H9 (cell line): ENCODE measurements around the gene HECA. TPM values are rescaled to one million over a fixed set of nuclear protein-coding genes. Genes with fewer than 3 reads are reported as not detected.
"Not testable (repeated sequence)": the region's sequence is repeated elsewhere in the genome, so short reads cannot be mapped to it uniquely, and the experiment has no call there.

ENCODE experiments used
- DNase-seq: peaks from one replicate; pipeline ENCODE4 v3.0.0-alpha.2; 2017
- H2AFZ ChIP-seq: one replicate; pipeline ENCODE4 v1.6.1; 2013; ENCODE audit warnings: mild to moderate bottlenecking, low read length, control low read depth, moderate library complexity
- H2AK5ac ChIP-seq: 2 replicates; pipeline ENCODE4 v1.6.1; 2013; ENCODE audit warnings: low read length, control low read depth, mixed read lengths; ENCODE audit not compliant: insufficient read length
- H2BK120ac ChIP-seq: one replicate; pipeline ENCODE4 v1.6.1; 2013; ENCODE audit warnings: low read depth, mild to moderate bottlenecking, low read length, control low read depth, inconsistent platforms; ENCODE audit not compliant: poor library complexity, severe bottlenecking
- H2BK12ac ChIP-seq: 2 replicates; pipeline ENCODE4 v1.6.1; 2013; ENCODE audit warnings: low read length, control low read depth, mixed read lengths, low read depth; ENCODE audit not compliant: insufficient read length
- H2BK15ac ChIP-seq: 2 replicates; pipeline ENCODE4 v1.6.1; 2013; ENCODE audit warnings: low read depth, low read length, control low read depth
- H2BK20ac ChIP-seq: one replicate; pipeline ENCODE4 v1.6.1; 2013; ENCODE audit warnings: low read depth, mild to moderate bottlenecking, low read length, control low read depth, inconsistent platforms; ENCODE audit not compliant: poor library complexity, severe bottlenecking
- H2BK5ac ChIP-seq: 2 replicates; pipeline ENCODE4 v1.6.1; 2013; ENCODE audit warnings: low read length, control low read depth, mixed read lengths; ENCODE audit not compliant: insufficient read length
- H3K14ac ChIP-seq: 2 replicates; pipeline ENCODE4 v1.6.1; 2013; ENCODE audit warnings: low read length, control low read depth; ENCODE audit not compliant: insufficient read depth
- H3K18ac ChIP-seq: 2 replicates; pipeline ENCODE4 v1.6.1; 2013; ENCODE audit warnings: low read depth, mild to moderate bottlenecking, mixed read lengths, low read length, control low read depth; ENCODE audit not compliant: insufficient read length
- H3K23ac ChIP-seq: 2 replicates; pipeline ENCODE4 v1.6.1; 2013; ENCODE audit warnings: low read length, control low read depth, mixed read lengths, low read depth; ENCODE audit not compliant: insufficient read length
- H3K23me2 ChIP-seq: 2 replicates; pipeline ENCODE4 v1.6.1; 2013; ENCODE audit warnings: low read depth, mild to moderate bottlenecking, mixed read lengths, low read length, control low read depth; ENCODE audit not compliant: insufficient read length, poor library complexity, severe bottlenecking
- H3K27ac ChIP-seq: 2 replicates; pipeline ENCODE4 v1.5.1; 2013; ENCODE audit warnings: low read length, control low read depth, mixed read lengths, low read depth; ENCODE audit not compliant: insufficient read length
- H3K27me3 ChIP-seq: 2 replicates; pipeline ENCODE4 v1.6.1; 2013; ENCODE audit warnings: low read length, control low read depth, inconsistent platforms; ENCODE audit not compliant: insufficient read depth
- H3K4ac ChIP-seq: 2 replicates; pipeline ENCODE4 v1.6.1; 2013; ENCODE audit warnings: low read depth, mild to moderate bottlenecking, control low read depth, inconsistent platforms, low read length, moderate library complexity
- H3K4me1 ChIP-seq: 2 replicates; pipeline ENCODE4 v1.6.1; 2013; ENCODE audit warnings: low read length, control low read depth, inconsistent platforms; ENCODE audit not compliant: insufficient read depth
- H3K4me2 ChIP-seq: 2 replicates; pipeline ENCODE4 v1.6.1; 2013; ENCODE audit warnings: low read length, control low read depth, mixed read lengths; ENCODE audit not compliant: insufficient read length, insufficient read depth
- H3K56ac ChIP-seq: 2 replicates; pipeline ENCODE4 v1.6.1; 2013; ENCODE audit warnings: low read depth, mild to moderate bottlenecking, mixed read lengths, low read length, control low read depth; ENCODE audit not compliant: insufficient read length
- H3K79me1 ChIP-seq: 2 replicates; pipeline ENCODE4 v1.6.1; 2013; ENCODE audit warnings: low read depth, mild to moderate bottlenecking, moderate library complexity, low read length, control low read depth, inconsistent platforms; ENCODE audit not compliant: insufficient read depth, poor library complexity, severe bottlenecking
- H3K79me2 ChIP-seq: 2 replicates; pipeline ENCODE4 v1.6.1; 2013; ENCODE audit warnings: low read length, control low read depth, inconsistent platforms; ENCODE audit not compliant: insufficient read depth
- H3K9ac ChIP-seq: 2 replicates; pipeline ENCODE4 v1.6.1; 2013; ENCODE audit warnings: low read length, control low read depth, mixed read lengths; ENCODE audit not compliant: insufficient read length; ENCODE audit errors: extremely low read depth
- H3K9me3 ChIP-seq: one replicate; pipeline ENCODE4 v1.6.1; 2013; ENCODE audit warnings: low read depth, low read length, inconsistent platforms; ENCODE audit not compliant: control insufficient read depth
- H3T11ph ChIP-seq: one replicate; pipeline ENCODE4 v1.6.1; 2013; ENCODE audit warnings: mild to moderate bottlenecking, low read length, control low read depth, inconsistent platforms
- H4K20me1 ChIP-seq: one replicate; pipeline ENCODE4 v1.6.1; 2013; ENCODE audit not compliant: control insufficient read depth, insufficient read length, insufficient read depth
- H4K5ac ChIP-seq: 2 replicates; pipeline ENCODE4 v1.6.1; 2013; ENCODE audit warnings: low read depth, mild to moderate bottlenecking, mixed read lengths, low read length, control low read depth; ENCODE audit not compliant: insufficient read length
- H4K8ac ChIP-seq: replicated peaks from 2 replicates; pipeline ENCODE4 v1.6.1; 2013; ENCODE audit warnings: low read length, control low read depth, mixed read lengths, low read depth; ENCODE audit not compliant: insufficient read length
- H4K91ac ChIP-seq: 2 replicates; pipeline ENCODE4 v1.6.1; 2013; ENCODE audit warnings: low read depth, mild to moderate bottlenecking, moderate library complexity, mixed read lengths, low read length, control low read depth; ENCODE audit not compliant: insufficient read length
- H3K27ac Mint-ChIP-seq, 3 experiments: 2 replicates in 2 of 3; 3 replicates in 1 of 3; pipeline ENCODE4 v1.8.0; 2020 to 2021; ENCODE audit warnings: mixed read lengths in 3 of 3, mild to moderate bottlenecking in 1 of 3, moderate library complexity in 1 of 3
- H3K27me3 Mint-ChIP-seq: 2 replicates; pipeline ENCODE4 v1.8.0; 2021; ENCODE audit warnings: low read depth, mild to moderate bottlenecking, moderate library complexity, mixed read lengths
- H3K36me3 Mint-ChIP-seq, 3 experiments: 2 replicates in 2 of 3; 3 replicates in 1 of 3; pipeline ENCODE4 v1.8.0; 2020 to 2021; ENCODE audit warnings: low read depth in 3 of 3, mixed read lengths in 3 of 3; ENCODE audit not compliant: insufficient read depth in 1 of 3
- H3K4me1 Mint-ChIP-seq, 2 experiments: 2 replicates each; pipeline ENCODE4 v1.8.0; 2020; ENCODE audit warnings: mixed read lengths in 2 of 2
- H3K4me3 Mint-ChIP-seq, 2 experiments: 2 replicates in 1 of 2; 3 replicates in 1 of 2; pipeline ENCODE4 v1.8.0; 2020 to 2021; ENCODE audit warnings: mild to moderate bottlenecking in 2 of 2, mixed read lengths in 2 of 2, moderate library complexity in 1 of 2
- H3K9me3 Mint-ChIP-seq, 2 experiments: 2 replicates in 1 of 2; 3 replicates in 1 of 2; pipeline ENCODE4 v1.8.0; 2020; ENCODE audit warnings: mild to moderate bottlenecking in 2 of 2, mixed read lengths in 2 of 2, moderate library complexity in 1 of 2
- CTCF ChIP-seq: fragments of 200-600 bp; sonication (generic); conservative IDR thresholded peaks from 3 replicates; pipeline ENCODE4 v1.8.0; 2021; ENCODE audit warnings: antibody characterized with exemption, mild to moderate bottlenecking
- WGBS: extraction: QIAGEN DNeasy Blood & Tissue Kit; methylation state at CpG from one replicate; pipeline ENCODE4 v1.1.7; 2013; ENCODE audit warnings: missing lambda C conversion rate, low lambda C conversion rate, mixed read lengths; ENCODE audit not compliant: insufficient read length; ENCODE audit errors: extremely low coverage; 5-methylcytosine and 5-hydroxymethylcytosine counted together
- total RNA-seq: library from RNA; stranded (reverse); gene quantifications from 2 replicates; pipeline ENCODE4 v1.2.1, GENCODE V29; 2021

HECA gene
- total RNA-seq, 1 experiment from 2014 or later, result 4.8 TPM

- no peaks in the 10 kb centered on the region for H3K27me3 Mint-ChIP-seq
- no peak overlapping the region for H2BK12ac ChIP-seq
- no peak overlapping the region for H3K14ac ChIP-seq
- H3K56ac ChIP-seq, result no peak overlapping the region
- no peaks in the 10 kb centered on the region for H3K27me3 ChIP-seq
- peaks cover 0 to 2% of the 10 kb centered on the region in 2 experiments; a peak in 1 of 5 replicates for H3K9me3 Mint-ChIP-seq
- peaks cover 7 to 11% of the 10 kb centered on the region in 2 experiments for H3K4me1 Mint-ChIP-seq
- no peak for DNase-seq
- H2BK20ac ChIP-seq, result no peak overlapping the region
- no peaks in the 10 kb centered on the region for H4K20me1 ChIP-seq
- no peaks in the 10 kb centered on the region for H3K9me3 ChIP-seq
- H3K27ac ChIP-seq, result no peak overlapping the region
- H2AFZ ChIP-seq, result no peak overlapping the region
- no CpG with 5 or more reads among the region's 4 CpGs for WGBS
- no peaks in the 10 kb centered on the region for H3K23me2 ChIP-seq
- no peak overlapping the region for H3K4me2 ChIP-seq
- H3K18ac ChIP-seq, result no peak overlapping the region
- no peaks in the 10 kb centered on the region for H3K4me1 ChIP-seq
- no peak overlapping the region for H3K23ac ChIP-seq
- H3K79me1 ChIP-seq, result no peaks in the 10 kb centered on the region
- H4K8ac ChIP-seq, result no peak overlapping the region
- H4K5ac ChIP-seq, result no peak overlapping the region
- H3T11ph ChIP-seq, result no peak overlapping the region
- no peak overlapping the region for H3K4ac ChIP-seq
- no peak overlapping the region for H3K4me3 Mint-ChIP-seq
- no peak overlapping the region for H2BK5ac ChIP-seq
- no peak overlapping the region for H2BK15ac ChIP-seq
- H3K79me2 ChIP-seq, result no peaks in the 10 kb centered on the region
- no peak overlapping the region for H2BK120ac ChIP-seq
- H3K27ac Mint-ChIP-seq, result no peak overlapping the region; a peak in 2 of 7 replicates
- no peak for TF ChIP-seq CTCF
- no peak overlapping the region for H3K9ac ChIP-seq
- no peak overlapping the region for H2AK5ac ChIP-seq
- H3K36me3 Mint-ChIP-seq, result peaks cover 0 to 5% (median 0%) of the 10 kb centered on the region in 3 experiments; a peak in 2 of 7 replicates
- no peak overlapping the region for H4K91ac ChIP-seq
Observed at GRCh38 chr6:139156551-139156950, 21.7 kb downstream of the HECA start.

GRCh38 chr6:139157086-139157485 is 22.2 kb downstream of the HECA start:
- not testable (repeated sequence) for H3K27ac ChIP-seq, H3K4ac ChIP-seq, H3K23ac ChIP-seq, H3K4me3 Mint-ChIP-seq, H4K91ac ChIP-seq, H3K23me2 ChIP-seq, H4K20me1 ChIP-seq, H3K27me3 ChIP-seq, H2BK120ac ChIP-seq, H3K14ac ChIP-seq, H3K56ac ChIP-seq, H4K8ac ChIP-seq, H3K4me2 ChIP-seq, H2BK20ac ChIP-seq, DNase-seq, H3K9me3 ChIP-seq, H2BK12ac ChIP-seq, H3K27ac Mint-ChIP-seq, H2AFZ ChIP-seq, H3K9ac ChIP-seq, H3K4me1 ChIP-seq, H3K9me3 Mint-ChIP-seq, H3K27me3 Mint-ChIP-seq, H3K79me2 ChIP-seq, H3T11ph ChIP-seq, H3K18ac ChIP-seq, H4K5ac ChIP-seq, H2BK15ac ChIP-seq, H3K36me3 Mint-ChIP-seq, H2BK5ac ChIP-seq, H2AK5ac ChIP-seq, H3K79me1 ChIP-seq
- peaks cover 13 to 14% of the 10 kb centered on the region in 2 experiments for H3K4me1 Mint-ChIP-seq
- no CpG with 5 or more reads among the region's 5 CpGs for WGBS
